Subcutaneous adipose tissue (tissue), 4 donors: Measurements from ENCODE around the gene COPG1. TPM values are rescaled to one million over a fixed set of nuclear protein-coding genes. Genes with fewer than 3 reads are reported as not detected.

Experiments used
- CTCF ChIP-seq: fragments of 450-650 bp; IDR thresholded peaks from one replicate; pipeline ENCODE4 v1.5.1; 2016; ENCODE audit warnings: low read depth, mild to moderate bottlenecking, control low read depth, antibody characterized with exemption, moderate library complexity
- total RNA-seq, 4 donors: library from RNA; depleted of rRNA; stranded (reverse); fragments of >200 nt; gene quantifications; one replicate each; pipeline ENCODE4 v1.1.0, GENCODE V29; 2016

COPG1 gene
- 100 to 1,000 TPM in 2 of 4 donors, 10 to 100 TPM in 2; 81.9 to 105 (median 91.8) TPM for total RNA-seq

- TF ChIP-seq CTCF, result no peak
Measured at GRCh38 chr3:129249284-129250065, at the start of gene COPG1. Gene COPG1 (plus strand): TSS chr3:129249606. CDS start chr3:129249710, 104 bp downstream.

GRCh38 chr3:129204473-129204872, 44.9 kb upstream of the COPG1 start:
- no peak for TF ChIP-seq CTCF

- no peak for TF ChIP-seq CTCF
Measured at GRCh38 chr3:129205109-129205832, 44.1 kb upstream of the COPG1 start.

GRCh38 chr3:129207479-129207878, 41.9 kb upstream of the COPG1 start:
- TF ChIP-seq CTCF, result no peak

- TF ChIP-seq CTCF, result no peak
Measured at GRCh38 chr3:129211345-129211744, 38.1 kb upstream of the COPG1 start.

GRCh38 chr3:129211772-129212171, 37.6 kb upstream of the COPG1 start:
- no peak for TF ChIP-seq CTCF

GRCh38 chr3:129213238-129213637, 36.2 kb upstream of the COPG1 start:
- no peak for TF ChIP-seq CTCF
